ENCODE data around the gene NAALADL2.

Gene NAALADL2

GRCh38 chr3:174945951-174946350, 86.8 kb downstream of the NAALADL2 start:
- no peaks in the 10 kb centered on the region for H3K79me2 ChIP-seq (ENCODE audit: insufficient read depth, low read length)
- no peak for ATAC-seq (ENCODE audit: insufficient read depth, low read depth)
- no peak for DNase-seq
- H3K4me2 ChIP-seq (ENCODE audit: insufficient read depth, low read length): no peak overlapping the region
- no peaks in the 10 kb centered on the region for H3K9me3 ChIP-seq (ENCODE audit: insufficient read depth, low read length, severe bottlenecking)
- H3K27me3 ChIP-seq (ENCODE audit: insufficient read depth, low read length, poor library complexity): no peaks in the 10 kb centered on the region
- H3K9ac ChIP-seq (ENCODE audit: low read depth, low read length): no peak overlapping the region
- H4K20me1 ChIP-seq (ENCODE audit: insufficient read depth, low read length): no peaks in the 10 kb centered on the region
- H3K27ac ChIP-seq (ENCODE audit: low read length): no peak overlapping the region
- H3K36me3 ChIP-seq (ENCODE audit: insufficient read depth, low read length): no peaks in the 10 kb centered on the region
- TF ChIP-seq, protein P1, sequence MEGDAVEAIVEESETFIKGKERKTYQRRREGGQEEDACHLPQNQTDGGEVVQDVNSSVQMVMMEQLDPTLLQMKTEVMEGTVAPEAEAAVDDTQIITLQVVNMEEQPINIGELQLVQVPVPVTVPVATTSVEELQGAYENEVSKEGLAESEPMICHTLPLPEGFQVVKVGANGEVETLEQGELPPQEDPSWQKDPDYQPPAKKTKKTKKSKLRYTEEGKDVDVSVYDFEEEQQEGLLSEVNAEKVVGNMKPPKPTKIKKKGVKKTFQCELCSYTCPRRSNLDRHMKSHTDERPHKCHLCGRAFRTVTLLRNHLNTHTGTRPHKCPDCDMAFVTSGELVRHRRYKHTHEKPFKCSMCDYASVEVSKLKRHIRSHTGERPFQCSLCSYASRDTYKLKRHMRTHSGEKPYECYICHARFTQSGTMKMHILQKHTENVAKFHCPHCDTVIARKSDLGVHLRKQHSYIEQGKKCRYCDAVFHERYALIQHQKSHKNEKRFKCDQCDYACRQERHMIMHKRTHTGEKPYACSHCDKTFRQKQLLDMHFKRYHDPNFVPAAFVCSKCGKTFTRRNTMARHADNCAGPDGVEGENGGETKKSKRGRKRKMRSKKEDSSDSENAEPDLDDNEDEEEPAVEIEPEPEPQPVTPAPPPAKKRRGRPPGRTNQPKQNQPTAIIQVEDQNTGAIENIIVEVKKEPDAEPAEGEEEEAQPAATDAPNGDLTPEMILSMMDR (IDR thresholded peaks at IDR 0.05; ENCODE audit: borderline replicate concordance, extremely low read depth, low read length, poor library complexity, severe bottlenecking): no peak
- TF ChIP-seq EZH2 (IDR thresholded peaks at IDR 0.05; ENCODE audit: borderline replicate concordance, low read depth, low read length, severe bottlenecking): no peak
- H3K4me1 ChIP-seq (ENCODE audit: insufficient read depth, low read length): no peaks in the 10 kb centered on the region
- H3K4me3 ChIP-seq (ENCODE audit: low read depth in 1 of 2, low read length in 2 of 2): no peak overlapping the region
- no peak overlapping the region for H2AFZ ChIP-seq (ENCODE audit: low read depth, low read length)

GRCh38 chr3:174949523-174949922, 90.4 kb downstream of the NAALADL2 start:
- H3K79me2 ChIP-seq (ENCODE audit: insufficient read depth, low read length): no peaks in the 10 kb centered on the region
- no peaks in the 10 kb centered on the region for H3K27me3 ChIP-seq (ENCODE audit: insufficient read depth, low read length, poor library complexity)
- TF ChIP-seq, protein P1 (IDR thresholded peaks at IDR 0.05; ENCODE audit: borderline replicate concordance, extremely low read depth, low read length, poor library complexity, severe bottlenecking): no peak
- no peak for TF ChIP-seq EZH2 (IDR thresholded peaks at IDR 0.05; ENCODE audit: borderline replicate concordance, low read depth, low read length, severe bottlenecking)
- no peak overlapping the region for H3K9ac ChIP-seq (ENCODE audit: low read depth, low read length)
- no peaks in the 10 kb centered on the region for H3K9me3 ChIP-seq (ENCODE audit: insufficient read depth, low read length, severe bottlenecking)
- H3K36me3 ChIP-seq (ENCODE audit: insufficient read depth, low read length): no peaks in the 10 kb centered on the region
- no peak overlapping the region for H3K4me2 ChIP-seq (ENCODE audit: insufficient read depth, low read length)
- DNase-seq: no peak
- H3K27ac ChIP-seq (ENCODE audit: low read length): no peak overlapping the region
- no peak overlapping the region for H2AFZ ChIP-seq (ENCODE audit: low read depth, low read length)
- no peak overlapping the region for H3K4me3 ChIP-seq (ENCODE audit: low read depth in 1 of 2, low read length in 2 of 2)
- H4K20me1 ChIP-seq (ENCODE audit: insufficient read depth, low read length): no peaks in the 10 kb centered on the region
- ATAC-seq (ENCODE audit: insufficient read depth, low read depth): no peak
- no peaks in the 10 kb centered on the region for H3K4me1 ChIP-seq (ENCODE audit: insufficient read depth, low read length)

GRCh38 chr3:174951034-174951433, 91.9 kb downstream of the NAALADL2 start:
- DNase-seq: no peak
- no peak overlapping the region for H3K4me2 ChIP-seq (ENCODE audit: insufficient read depth, low read length)
- no peak for ATAC-seq (ENCODE audit: insufficient read depth, low read depth)
- no peaks in the 10 kb centered on the region for H3K4me1 ChIP-seq (ENCODE audit: insufficient read depth, low read length)
- H3K9me3 ChIP-seq (ENCODE audit: insufficient read depth, low read length, severe bottlenecking): no peaks in the 10 kb centered on the region
- no peaks in the 10 kb centered on the region for H3K36me3 ChIP-seq (ENCODE audit: insufficient read depth, low read length)
- no peaks in the 10 kb centered on the region for H3K27me3 ChIP-seq (ENCODE audit: insufficient read depth, low read length, poor library complexity)
- no peak overlapping the region for H2AFZ ChIP-seq (ENCODE audit: low read depth, low read length)
- TF ChIP-seq, protein P1 (IDR thresholded peaks at IDR 0.05; ENCODE audit: borderline replicate concordance, extremely low read depth, low read length, poor library complexity, severe bottlenecking): no peak
- TF ChIP-seq EZH2 (IDR thresholded peaks at IDR 0.05; ENCODE audit: borderline replicate concordance, low read depth, low read length, severe bottlenecking): no peak
- no peak overlapping the region for H3K4me3 ChIP-seq (ENCODE audit: low read depth in 1 of 2, low read length in 2 of 2)
- H3K9ac ChIP-seq (ENCODE audit: low read depth, low read length): no peak overlapping the region
- no peaks in the 10 kb centered on the region for H3K79me2 ChIP-seq (ENCODE audit: insufficient read depth, low read length)
- no peaks in the 10 kb centered on the region for H4K20me1 ChIP-seq (ENCODE audit: insufficient read depth, low read length)
- H3K27ac ChIP-seq (ENCODE audit: low read length): no peak overlapping the region

DNA sequence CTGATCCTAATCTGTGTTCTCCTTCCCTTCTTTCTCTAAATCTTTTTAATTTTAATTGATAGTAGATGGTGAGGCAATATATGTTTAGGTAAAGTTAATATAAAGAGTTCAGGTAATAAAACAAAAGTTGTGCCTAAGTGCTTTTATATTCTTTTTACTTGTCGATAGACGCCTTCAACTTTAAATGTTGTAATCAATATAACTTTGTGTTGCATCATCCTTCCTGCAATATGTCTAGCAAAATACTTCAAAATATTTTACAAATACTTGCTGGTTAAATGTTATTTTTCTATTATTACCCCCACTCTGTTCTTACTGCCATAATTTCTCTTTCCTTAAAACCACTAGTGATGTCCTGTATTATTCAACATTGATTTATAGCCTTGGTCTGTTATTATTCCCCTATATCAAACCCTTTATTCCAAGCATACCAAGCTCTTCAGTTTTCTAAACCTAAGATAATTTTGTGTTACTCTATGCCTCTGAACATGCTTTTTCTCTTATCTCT, 92.4 kb downstream of the NAALADL2 start:
- Histone ChIP-seq H3K4me3 (ENCODE audit: low read depth in 1 of 2, low read length in 2 of 2) (no peak overlapping the region), H3K4me1 (ENCODE audit: insufficient read depth, low read length) (no peaks in the 10 kb centered on the region), H3K4me2 (ENCODE audit: insufficient read depth, low read length) (no peak overlapping the region), H2AFZ (ENCODE audit: low read depth, low read length) (no peak overlapping the region), H3K27me3 (ENCODE audit: insufficient read depth, low read length, poor library complexity) (no peaks in the 10 kb centered on the region), H3K9ac (ENCODE audit: low read depth, low read length) (no peak overlapping the region), H3K27ac (ENCODE audit: low read length) (no peak overlapping the region), H3K79me2 (ENCODE audit: insufficient read depth, low read length) (no peaks in the 10 kb centered on the region), H3K36me3 (ENCODE audit: insufficient read depth, low read length) (no peaks in the 10 kb centered on the region), H3K9me3 (ENCODE audit: insufficient read depth, low read length, severe bottlenecking) (no peaks in the 10 kb centered on the region), H4K20me1 (ENCODE audit: insufficient read depth, low read length) (no peaks in the 10 kb centered on the region)
- ATAC-seq (ENCODE audit: insufficient read depth, low read depth) (no peak), DNase-seq (no peak)
- no peak for TF ChIP-seq EZH2 (IDR thresholded peaks at IDR 0.05; ENCODE audit: borderline replicate concordance, low read depth, low read length, severe bottlenecking)
- TF ChIP-seq, protein P1 (IDR thresholded peaks at IDR 0.05; ENCODE audit: borderline replicate concordance, extremely low read depth, low read length, poor library complexity, severe bottlenecking): no peak

Data from DND-41 (cell line).